HG02678 (cell line): ENCODE results near the gene RBM23.
A peak's percentile ranks its signal among the peaks of the same experiment; 100 is the strongest.
"Not testable (repeated sequence)": the region's sequence is repeated elsewhere in the genome, so short reads cannot be mapped to it uniquely, and the experiment has no call there.

Source experiments
- ATAC-seq: cut with Tn5 transposase; IDR thresholded peaks from one replicate; pipeline ENCODE4 v1.9.1; 2021; ENCODE audit warnings: mild to moderate bottlenecking, moderate library complexity; ENCODE audit not compliant: unreplicated experiment

The RBM23 gene

GRCh38 chr14:22918804-22919600, at the start of gene RBM23:
Gene RBM23, minus strand, starts transcription at chr14:22919149.
- ATAC-seq: peak; percentile 88

GRCh38 chr14:22966783-22967269, 47.9 kb upstream of the RBM23 start:
- no peak for ATAC-seq

GRCh38 chr14:22965916-22966782, 47.2 kb upstream of the RBM23 start:
- ATAC-seq: not testable (repeated sequence)

GRCh38 chr14:22962061-22962676, 43.2 kb upstream of the RBM23 start:
- ATAC-seq: no peak

- no peak for ATAC-seq
Observed at GRCh38 chr14:22955702-22956569, 37.0 kb upstream of the RBM23 start.

- ATAC-seq: no peak
Observed at GRCh38 chr14:22952418-22952817, 33.5 kb upstream of the RBM23 start.

- not testable (repeated sequence) for ATAC-seq
Observed at GRCh38 chr14:22951795-22952194, 32.8 kb upstream of the RBM23 start.

GRCh38 chr14:22945642-22946041, 26.7 kb upstream of the RBM23 start:
- ATAC-seq: no peak

- ATAC-seq: no peak
Observed at GRCh38 chr14:22939684-22940083, 20.7 kb upstream of the RBM23 start.

GRCh38 chr14:22935156-22935555, 16.2 kb upstream of the RBM23 start:
- ATAC-seq: no peak

- no peak for ATAC-seq
Observed at GRCh38 chr14:22932146-22932545, 13.2 kb upstream of the RBM23 start.

GRCh38 chr14:22929961-22930364, 11.0 kb upstream of the RBM23 start:
- ATAC-seq: no peak

- ATAC-seq: peak; percentile 94
Observed at GRCh38 chr14:22929104-22929960, 10.4 kb upstream of the RBM23 start, which contains the start of gene PRMT5. Gene PRMT5, minus strand, starts transcription at chr14:22929376. Its CDS starts 15 bp downstream, at chr14:22929361.

GRCh38 chr14:22928237-22929103, 9.5 kb upstream of the RBM23 start:
- no peak for ATAC-seq

- ATAC-seq: no peak
Observed at GRCh38 chr14:22926316-22926715, 7.4 kb upstream of the RBM23 start.

GRCh38 chr14:22925513-22925912, 6.6 kb upstream of the RBM23 start:
- no peak for ATAC-seq

- no peak for ATAC-seq
Observed at GRCh38 chr14:22923746-22924145, 4.8 kb upstream of the RBM23 start.

- ATAC-seq: no peak
Observed at GRCh38 chr14:22922294-22922693, 3.3 kb upstream of the RBM23 start.
